Stimulated activated CD8-positive, alpha-beta memory T cell treated with anti-CD3 and anti-CD28 coated beads, Interleukin-7, amount 100 ng/mL, for 48 hours (primary cell): ENCODE data around the gene MAML2.
A peak's percentile ranks its signal among the peaks of the same experiment; 100 is the strongest.

Experiments
- DNase-seq, 2 donors: peaks; one replicate each; pipeline ENCODE4 v3.0.0-alpha.2; 2020; ENCODE audit warnings: low read depth in 1 of 2; ENCODE audit errors: extremely low read depth in 1 of 2

The MAML2 gene

DNA sequence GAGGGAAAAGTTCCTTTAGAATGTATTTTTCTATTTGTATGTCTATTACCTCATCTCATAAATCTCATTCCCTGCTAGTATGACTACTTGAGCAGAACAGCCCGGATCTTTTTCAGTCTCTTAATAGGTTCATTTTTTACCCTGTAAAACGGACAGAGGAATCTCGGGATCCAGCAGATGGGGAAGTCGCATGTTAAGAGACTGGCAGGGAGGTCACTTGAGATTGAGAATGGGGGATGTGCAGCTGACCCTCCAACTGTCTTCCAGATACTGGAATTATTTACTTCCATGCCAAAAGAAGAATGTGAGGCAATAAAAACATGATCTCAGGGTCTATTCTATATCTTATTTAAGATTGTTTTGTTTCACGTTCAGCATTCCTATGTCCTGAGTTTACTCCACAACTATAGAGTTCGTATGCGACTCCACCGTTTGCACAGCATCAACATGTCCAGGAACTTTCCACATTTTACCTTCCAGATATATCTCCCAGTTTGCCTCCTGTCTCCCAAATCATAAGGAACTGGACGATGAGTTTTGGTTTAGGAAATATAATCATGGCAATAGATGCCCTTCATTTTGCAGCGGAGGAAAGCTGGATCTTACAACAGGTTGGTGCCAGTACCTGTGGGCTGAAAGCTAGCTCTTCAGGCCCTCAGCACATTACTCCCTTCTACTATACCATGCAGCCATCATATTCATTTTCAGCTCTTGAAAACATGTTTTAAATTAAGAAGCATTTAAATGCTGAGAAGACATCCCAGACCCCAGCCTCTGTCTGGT is 181.5 kb downstream of the MAML2 start:
- DNase-seq = no peak

DNA sequence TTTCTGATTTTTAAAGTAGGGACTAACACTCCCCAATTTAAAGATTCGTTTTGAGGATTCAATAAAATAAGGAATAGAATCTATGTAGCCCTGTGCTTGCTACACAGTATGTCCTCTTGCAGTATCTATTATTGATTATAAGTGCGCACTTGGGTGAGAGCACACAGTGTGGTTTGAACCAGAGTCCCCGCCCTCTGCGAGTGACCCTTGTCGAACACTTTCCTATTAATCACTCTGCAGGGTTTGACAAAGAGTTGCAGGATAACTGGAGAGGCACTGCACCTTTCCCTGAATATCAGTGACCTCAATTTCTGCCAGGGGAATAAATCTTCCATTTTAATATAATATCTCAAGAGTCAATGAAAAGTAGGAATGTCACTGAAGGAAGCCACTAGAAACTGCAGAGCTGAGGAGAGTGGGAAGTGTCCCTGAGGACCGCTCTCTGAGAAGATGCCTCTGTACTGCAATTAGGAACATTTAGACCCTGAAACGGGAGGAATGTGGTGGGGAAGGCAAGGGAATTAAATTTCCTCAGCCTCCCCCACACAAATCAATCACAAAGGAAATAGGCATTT is 182.2 kb downstream of the MAML2 start:
- DNase-seq = no peak

- no peak for DNase-seq
Observed at GRCh38 chr11:96159968-96160367, 183.0 kb downstream of the MAML2 start.

DNA sequence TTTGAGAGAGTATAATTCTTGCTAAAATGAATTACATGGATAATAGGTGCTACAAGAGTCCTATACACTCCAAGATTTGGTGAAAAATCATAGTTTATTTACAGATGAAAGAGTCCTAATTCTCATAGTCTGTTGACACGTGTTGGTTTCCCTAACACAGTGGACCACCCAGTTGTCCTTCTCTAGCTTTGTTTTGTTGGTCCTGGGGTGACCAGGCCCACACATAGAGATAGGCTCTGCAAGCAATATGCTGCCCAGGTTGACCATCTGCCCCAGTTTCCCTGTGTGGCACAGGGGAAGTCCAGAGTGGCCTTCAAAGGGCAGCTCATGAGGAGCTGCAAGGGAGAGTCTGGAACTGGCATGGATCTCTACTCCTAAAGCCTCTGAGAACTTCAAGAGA is 184.9 kb downstream of the MAML2 start:
- no peak for DNase-seq

DNA sequence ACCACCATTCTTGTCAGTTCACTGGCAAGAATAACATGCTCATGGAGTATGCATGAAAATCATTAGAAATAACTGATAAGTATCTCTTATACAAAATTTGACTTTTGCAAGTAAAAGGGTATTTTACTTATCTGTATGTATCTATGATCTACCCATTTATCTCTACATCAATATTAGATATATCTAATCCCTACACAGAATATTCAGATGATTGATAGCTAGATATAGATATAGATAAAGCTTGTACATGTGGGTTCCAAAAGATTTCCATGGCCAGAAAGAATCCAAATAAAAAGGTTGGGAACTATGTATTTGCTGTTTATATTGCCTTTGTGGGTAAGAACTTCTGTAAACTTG is 185.5 kb downstream of the MAML2 start:
- DNase-seq = no peak

DNA sequence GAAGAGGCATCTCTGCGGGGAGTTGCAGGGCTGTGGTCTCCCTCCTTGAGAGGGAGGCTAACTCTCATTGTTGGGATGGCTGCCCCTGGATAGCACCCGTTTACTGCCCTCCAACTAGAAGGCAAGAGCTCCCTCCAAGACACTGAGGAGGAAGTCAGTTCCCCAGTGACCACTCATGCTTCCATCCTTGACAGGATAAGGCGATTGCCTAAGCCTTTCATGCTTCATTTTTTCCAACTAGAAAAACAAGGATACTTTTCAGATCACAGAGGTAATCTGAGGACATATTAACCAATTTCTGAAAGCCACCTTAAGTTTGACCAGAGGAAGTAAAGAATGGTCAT is 186.6 kb downstream of the MAML2 start:
- DNase-seq = no peak

DNA sequence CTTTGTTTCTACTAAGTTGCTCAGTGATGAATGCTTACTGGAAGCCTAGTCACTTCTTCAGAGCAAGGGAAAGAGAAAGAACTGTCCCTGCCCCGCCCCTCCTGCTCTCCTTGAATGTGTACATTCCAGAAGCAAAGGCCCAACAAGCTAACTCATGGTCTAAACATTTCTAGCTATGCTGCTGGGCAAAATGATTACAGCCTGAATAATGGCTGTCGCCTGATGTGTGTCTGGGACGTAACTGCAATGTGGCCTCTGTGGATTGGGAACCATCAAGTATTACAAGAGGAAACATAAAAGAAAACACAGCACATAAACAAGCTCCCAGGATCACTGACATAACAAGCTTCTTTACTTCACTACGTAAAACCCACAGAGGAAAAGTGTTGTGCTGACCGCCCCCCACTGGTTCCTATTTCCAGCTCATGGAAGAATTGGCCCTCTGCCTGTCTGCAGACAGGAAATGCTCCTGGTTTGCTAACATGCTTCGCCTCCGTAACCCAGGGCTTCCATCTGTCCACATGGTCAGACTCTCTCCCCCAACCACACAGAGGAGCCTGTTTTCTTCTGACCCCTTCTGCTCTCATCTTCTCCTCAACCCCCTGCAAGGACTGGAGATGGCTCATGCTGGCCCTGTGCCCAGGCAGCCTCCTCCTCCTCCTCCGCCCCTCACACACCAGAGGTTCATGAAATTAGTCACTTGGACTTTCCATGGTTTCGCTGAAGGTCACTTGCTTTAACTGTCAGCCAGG is 187.2 kb downstream of the MAML2 start:
- DNase-seq = peak; percentile 54 to 74

- DNase-seq = no peak
Observed at GRCh38 chr11:96154802-96155520, 188.0 kb downstream of the MAML2 start.

- DNase-seq = no peak
Observed at GRCh38 chr11:96152623-96153022, 190.4 kb downstream of the MAML2 start.

DNA sequence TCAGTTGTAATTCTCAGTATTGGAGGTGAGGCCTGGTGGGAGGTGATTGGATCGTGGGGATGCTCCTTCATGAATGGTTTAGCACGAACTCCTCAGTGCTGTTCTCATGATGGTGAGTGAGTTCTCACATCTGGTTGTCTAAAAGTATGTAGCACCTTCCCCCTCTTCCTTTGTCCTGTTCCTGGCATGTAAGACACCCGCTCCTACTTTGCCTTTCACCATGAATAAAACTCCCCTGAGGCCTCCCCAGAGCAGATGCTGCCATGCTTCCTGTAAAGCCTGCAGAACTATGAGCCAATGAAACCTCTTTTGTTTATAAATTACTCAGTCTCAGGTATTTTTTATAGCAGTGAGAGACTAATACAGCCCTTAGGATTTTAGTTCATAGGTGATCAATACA is 191.5 kb downstream of the MAML2 start:
- no peak for DNase-seq

GRCh38 chr11:96150609-96151008 is 192.4 kb downstream of the MAML2 start:
- DNase-seq = no peak

DNA sequence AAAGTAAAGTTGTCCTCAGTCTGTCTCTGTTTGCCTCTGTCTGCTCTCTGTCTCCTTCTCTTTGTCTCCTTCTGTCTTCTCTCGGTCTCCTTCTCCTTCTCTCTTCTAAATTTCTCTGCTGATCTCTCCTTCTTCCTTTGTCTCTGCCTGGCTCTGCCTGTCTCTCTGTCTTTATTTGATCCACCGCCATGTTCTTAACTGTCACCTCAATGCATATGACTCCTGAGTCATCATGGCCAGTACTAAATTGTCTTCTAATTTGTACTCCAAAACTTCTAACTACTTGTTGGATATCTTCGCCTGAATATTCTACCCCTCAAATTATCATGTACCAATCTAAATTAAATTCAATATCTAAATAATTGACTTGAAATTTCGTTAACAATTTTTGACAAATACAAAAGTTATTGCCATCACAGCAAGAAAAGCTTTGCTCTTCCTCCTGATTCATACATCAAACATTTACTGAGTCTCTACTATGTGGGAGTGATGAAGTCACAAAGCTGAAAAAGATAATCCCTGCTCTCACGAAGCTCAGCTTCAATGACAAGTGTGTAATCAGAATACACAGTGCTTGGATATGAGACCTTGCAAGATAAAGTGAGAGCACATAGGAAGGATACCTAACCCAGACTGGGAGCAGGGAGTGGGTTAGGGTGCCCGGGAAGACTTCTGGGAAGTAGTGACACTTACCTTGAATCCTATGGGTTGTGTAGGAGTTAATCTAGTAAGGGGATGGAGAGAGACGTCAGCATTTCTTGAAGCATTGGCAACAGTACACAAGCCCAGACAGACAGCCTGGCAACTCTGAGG is 193.0 kb downstream of the MAML2 start:
- DNase-seq = no peak

- DNase-seq = no peak
Observed at GRCh38 chr11:96147906-96148486, 195.0 kb downstream of the MAML2 start.

GRCh38 chr11:96147186-96147585 is 195.8 kb downstream of the MAML2 start:
- no peak for DNase-seq

DNA sequence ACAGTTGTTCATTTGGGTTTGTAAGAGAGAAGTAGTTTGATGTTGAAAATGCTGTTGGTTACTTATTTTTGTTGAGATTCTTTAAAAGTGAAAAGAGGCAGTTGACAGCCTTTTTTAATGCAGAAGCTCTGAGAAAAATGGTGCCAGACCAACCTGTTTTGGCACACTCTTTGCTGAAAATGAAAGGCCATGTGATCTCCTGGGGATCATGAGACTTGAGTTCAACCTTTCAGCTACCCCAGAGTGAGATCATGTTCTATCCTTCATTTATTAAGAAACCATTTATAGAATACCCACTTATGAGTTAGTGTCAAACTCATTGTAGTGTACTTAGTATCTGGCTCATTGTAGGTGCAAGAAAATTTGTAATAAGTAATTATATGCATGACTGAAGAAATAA is 196.2 kb downstream of the MAML2 start:
- DNase-seq = no peak

GRCh38 chr11:96145163-96145585 is 197.8 kb downstream of the MAML2 start:
- no peak for DNase-seq

GRCh38 chr11:96144553-96144952 is 198.4 kb downstream of the MAML2 start:
- no peak for DNase-seq

DNA sequence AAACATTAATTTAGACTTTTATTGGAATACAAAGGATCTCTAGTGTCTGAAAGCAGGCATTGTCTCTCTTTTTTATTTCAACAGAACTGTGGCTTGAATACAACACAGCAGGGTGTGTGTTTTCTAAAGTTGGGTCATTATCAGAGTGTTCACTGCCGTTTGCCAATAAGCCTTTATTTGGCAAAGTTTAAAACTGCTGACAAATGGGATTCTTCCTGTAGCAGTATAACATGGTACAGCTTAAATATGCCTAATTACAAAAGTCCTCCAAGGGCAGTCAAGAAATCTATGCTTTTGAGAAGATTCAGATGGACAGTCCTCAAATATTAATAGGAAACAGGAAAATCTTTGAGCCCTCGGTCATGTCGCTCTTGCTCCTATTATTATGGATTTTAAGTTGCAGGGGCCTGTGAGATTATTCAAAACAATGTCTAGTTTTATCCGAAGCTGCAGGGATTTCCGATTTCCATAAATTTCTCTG is 199.9 kb downstream of the MAML2 start:
- DNase-seq = no peak

DNA sequence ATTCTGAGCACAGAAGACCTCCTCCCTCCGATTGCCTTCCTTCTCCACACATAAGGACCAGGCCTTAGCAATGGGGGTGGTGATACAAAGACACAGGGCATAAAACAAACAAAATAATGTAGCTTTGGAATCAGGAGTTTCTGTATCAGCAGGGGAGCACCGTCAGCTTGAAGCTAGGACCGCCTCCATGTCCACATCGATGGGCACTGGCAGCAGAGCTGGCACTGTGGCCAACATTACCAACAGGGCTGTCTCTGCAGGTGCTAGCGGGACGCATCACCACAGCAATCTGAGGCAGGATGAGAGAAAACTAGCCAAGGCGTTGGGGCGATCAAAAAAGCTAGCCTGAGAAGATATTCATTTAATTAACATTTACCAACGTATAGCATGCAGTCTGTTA is 201.4 kb downstream of the MAML2 start:
- no peak for DNase-seq

- DNase-seq = no peak
Observed at GRCh38 chr11:96139691-96140090, 203.3 kb downstream of the MAML2 start.
